Panc1 (cell line): ENCODE data around the gene STARD3NL.

ENCODE experiments used
- CTCF ChIP-seq: fragments of 450-650 bp; IDR thresholded peaks from 2 replicates; pipeline ENCODE4 v1.5.1; 2017; ENCODE audit warnings: mild to moderate bottlenecking
- POLR2AphosphoS5 ChIP-seq: IDR thresholded peaks from 2 replicates; pipeline ENCODE4 v1.6.1; 2012; ENCODE audit warnings: mild to moderate bottlenecking, low read depth, low read length, moderate library complexity
- REST ChIP-seq, 2 experiments: IDR thresholded peaks; 2 replicates each; pipeline ENCODE4 v1.6.1; 2011 to 2012; ENCODE audit warnings: low read depth in 2 of 2, control low read depth in 1 of 2, low read length in 1 of 2, mild to moderate bottlenecking in 1 of 2, moderate library complexity in 1 of 2; ENCODE audit not compliant: insufficient read depth in 1 of 2
- SIN3A ChIP-seq: IDR thresholded peaks from 2 replicates; pipeline ENCODE4 v1.6.1; 2012; ENCODE audit warnings: low read depth, mild to moderate bottlenecking, low read length, moderate library complexity, borderline replicate concordance; ENCODE audit not compliant: insufficient read depth

- TF ChIP-seq POLR2AphosphoS5 (no peak), SIN3A (no peak), CTCF (no peak), REST (IDR thresholded peaks at IDR 0.05; ENCODE audit: insufficient read depth in 1 of 2, low read depth in 2 of 2, low read length in 1 of 2) (no peak)
Measured at GRCh38 chr7:38141187-38141586, 36.9 kb upstream of the STARD3NL start.
